Left renal cortex interstitium (tissue), 4 donors: ENCODE data around the gene UFSP1. TPM values are rescaled to one million over a fixed set of nuclear protein-coding genes. Genes with fewer than 3 reads are reported as not detected.

Experiments used
- DNase-seq, 4 donors: peaks; one replicate each; pipeline ENCODE4 v3.0.0-alpha.2; 2013; ENCODE audit warnings: low read depth in 4 of 4, low spot score in 2 of 4, missing footprints in 1 of 4
- polyA plus RNA-seq, 4 donors: library from polyadenylated mRNA; unstranded; fragments of 120-200 nt; gene quantifications; one replicate each; pipeline ENCODE4 v1.2.1, GENCODE V29; 2013; ENCODE audit not compliant: insufficient read length in 4 of 4

The UFSP1 gene
- polyA plus RNA-seq, 4 donors = 1.4 to 4.1 (median 2.4) TPM

DNA sequence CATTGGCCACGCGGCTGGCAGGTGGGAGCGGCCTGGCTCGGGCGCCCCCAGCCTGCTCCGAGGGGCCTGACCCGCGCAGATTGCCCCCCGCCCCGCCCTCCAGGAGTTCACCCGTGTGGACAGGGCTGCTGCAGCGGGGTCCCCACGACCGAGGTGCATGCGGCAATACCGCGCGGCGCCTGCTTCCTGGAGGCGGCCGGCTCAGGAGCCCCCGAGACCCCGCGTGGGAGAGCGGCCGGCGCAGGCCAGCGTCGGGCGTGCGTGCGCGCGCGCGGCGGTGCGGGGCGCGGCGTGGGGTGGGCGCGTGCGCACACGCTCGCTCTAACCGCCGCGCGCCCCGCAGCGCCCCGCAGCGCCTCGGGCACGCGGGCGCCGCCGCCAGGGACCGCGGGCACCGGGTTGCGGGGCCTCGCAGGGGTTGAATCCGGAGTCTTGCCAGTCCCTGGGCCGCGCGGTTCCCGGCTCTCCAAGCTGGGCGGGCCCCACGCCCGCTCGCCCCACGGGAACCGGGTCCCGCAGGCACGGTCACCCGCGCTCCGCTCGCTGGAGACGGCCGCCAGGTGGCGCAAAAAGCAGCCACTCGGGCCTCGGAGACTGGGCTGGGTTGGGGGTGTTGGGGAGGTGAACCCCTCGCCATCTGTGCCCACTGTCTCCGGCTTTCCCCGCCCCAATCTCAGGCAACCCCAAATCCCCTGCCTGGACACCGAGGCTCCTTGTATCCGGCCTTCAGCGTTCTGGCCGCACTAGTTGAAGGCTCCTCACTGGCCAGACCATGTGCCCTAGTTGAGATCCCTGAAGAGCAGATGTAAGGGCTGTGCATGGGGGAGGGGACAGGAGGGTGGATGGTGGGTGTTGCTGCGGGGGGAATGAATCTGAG lies 7.5 kb upstream of the UFSP1 start:
- no peak for DNase-seq

- no peak for DNase-seq
These were observed 6.6 kb upstream of the UFSP1 start for GRCh38 chr7:100895956-100896731.

- no peak for DNase-seq
These were observed 6.1 kb upstream of the UFSP1 start, which contains the start of gene ACHE for GRCh38 chr7:100895701-100895955. Gene ACHE, minus strand, starts transcription at chr7:100895888. Its CDS starts 1,656 bp downstream, at chr7:100894232.

- peak in 1 of 4 donors; percentile 34 for DNase-seq
These were observed 5.6 kb upstream of the UFSP1 start for GRCh38 chr7:100894860-100895700.

GRCh38 chr7:100893910-100894721 lies 4.6 kb upstream of the UFSP1 start:
- DNase-seq = no peak

DNA sequence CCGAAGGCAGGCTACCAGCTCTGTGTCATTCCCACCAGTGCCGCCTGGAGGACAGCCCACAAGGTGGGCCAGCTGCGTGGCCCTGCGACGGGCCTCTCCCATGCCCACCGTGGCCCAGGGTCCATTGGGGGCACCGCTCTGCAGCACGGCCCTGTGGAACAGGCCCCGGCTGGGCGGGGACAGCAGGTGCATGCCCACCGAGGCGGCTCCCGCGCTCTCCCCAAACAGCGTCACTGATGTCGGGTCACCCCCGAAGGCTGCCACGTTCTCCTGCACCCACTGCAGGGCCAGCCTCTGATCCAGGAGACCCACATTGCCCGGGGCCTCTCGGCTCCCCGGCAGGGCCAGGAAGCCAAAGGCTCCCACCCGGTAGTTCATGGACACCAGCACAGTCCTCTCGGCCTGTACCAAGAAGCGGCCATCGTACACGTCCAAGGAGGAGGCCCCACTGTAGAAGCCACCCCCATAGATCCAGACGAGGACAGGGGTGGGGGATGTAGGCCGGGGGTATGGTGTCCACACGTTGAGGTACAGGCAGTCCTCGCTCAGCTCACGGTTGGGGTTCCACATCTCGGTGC lies 3.9 kb upstream of the UFSP1 start:
- DNase-seq = no peak

DNA sequence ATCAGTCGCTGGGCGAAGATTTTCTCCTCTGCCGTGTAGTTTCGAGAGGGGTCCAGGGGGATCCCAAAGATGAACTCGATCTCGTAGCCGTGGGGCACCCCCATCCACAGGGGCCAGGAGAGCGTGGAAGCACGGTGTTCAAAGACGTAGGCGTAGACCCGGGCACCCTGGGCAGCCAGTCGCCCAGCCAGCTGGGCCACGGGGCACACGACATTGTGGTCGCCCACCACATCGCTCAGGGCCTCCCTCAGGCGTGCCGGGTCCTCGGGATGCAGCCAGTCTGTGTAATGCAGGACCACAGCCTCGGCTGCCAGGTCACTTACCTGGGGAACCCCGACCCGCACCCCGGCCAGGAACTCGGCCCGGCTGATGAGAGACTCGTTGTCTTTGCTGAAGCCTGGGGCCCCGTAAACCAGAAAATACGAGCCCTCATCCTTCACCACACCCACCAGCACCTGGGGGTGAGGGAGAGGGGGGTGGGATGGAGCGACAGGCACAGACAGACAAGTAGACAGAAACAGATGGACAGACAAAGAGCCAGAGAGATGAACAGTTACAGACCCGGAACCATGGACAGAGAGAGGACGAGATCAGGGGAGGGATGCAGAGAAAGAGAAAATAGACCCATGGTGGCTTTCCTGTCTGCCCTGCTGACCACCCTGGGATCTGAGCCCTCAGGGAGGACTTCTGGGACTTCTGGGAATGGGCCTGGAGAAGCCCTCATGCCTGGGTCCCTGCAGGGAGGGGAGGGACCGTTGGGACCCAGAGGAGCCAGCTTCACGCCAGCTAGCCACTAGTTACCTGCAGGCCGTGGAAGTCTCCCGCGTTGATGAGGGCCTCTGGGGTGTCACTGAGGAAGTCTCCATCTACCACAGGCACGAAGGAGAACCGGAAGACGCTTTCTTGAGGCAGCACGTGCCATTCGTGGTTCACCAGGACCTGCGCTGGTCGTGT lies 3.1 kb upstream of the UFSP1 start:
- no peak for DNase-seq

- DNase-seq = no peak
These were observed 2.2 kb upstream of the UFSP1 start for GRCh38 chr7:100891568-100892247.

GRCh38 chr7:100890653-100891567 lies 1.4 kb upstream of the UFSP1 start:
- DNase-seq = no peak

GRCh38 chr7:100888291-100888987 lies 1.1 kb downstream of the UFSP1 start:
- no peak for DNase-seq

GRCh38 chr7:100887516-100888290 lies 1.8 kb downstream of the UFSP1 start:
- no peak for DNase-seq

DNA sequence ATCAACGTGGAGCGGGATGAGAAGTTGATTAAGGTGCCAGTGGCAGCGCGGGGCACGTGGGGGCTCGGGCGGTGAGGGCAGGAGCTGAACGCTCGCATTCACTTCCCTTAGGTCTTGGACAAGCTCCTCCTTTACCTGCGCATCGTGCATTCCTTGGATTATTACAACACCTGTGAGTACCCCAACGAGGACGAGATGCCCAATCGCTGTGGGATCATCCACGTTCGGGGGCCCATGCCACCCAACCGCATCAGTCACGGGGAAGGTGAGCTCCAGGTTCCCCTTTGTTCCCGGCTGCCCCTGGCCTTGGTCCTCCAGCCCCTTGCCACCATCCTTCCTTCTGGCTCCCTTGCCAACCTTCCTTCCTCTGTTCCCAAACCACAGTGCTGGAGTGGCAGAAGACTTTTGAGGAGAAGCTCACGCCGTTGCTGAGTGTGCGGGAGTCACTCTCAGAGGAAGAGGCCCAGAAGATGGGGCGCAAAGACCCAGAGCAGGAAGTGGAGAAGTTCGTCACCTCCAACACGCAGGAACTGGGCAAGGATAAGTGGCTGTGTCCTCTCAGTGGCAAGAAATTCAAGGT lies 2.5 kb downstream of the UFSP1 start:
- DNase-seq = no peak

- no peak for DNase-seq
These were observed 3.2 kb downstream of the UFSP1 start for GRCh38 chr7:100886142-100886935.

DNA sequence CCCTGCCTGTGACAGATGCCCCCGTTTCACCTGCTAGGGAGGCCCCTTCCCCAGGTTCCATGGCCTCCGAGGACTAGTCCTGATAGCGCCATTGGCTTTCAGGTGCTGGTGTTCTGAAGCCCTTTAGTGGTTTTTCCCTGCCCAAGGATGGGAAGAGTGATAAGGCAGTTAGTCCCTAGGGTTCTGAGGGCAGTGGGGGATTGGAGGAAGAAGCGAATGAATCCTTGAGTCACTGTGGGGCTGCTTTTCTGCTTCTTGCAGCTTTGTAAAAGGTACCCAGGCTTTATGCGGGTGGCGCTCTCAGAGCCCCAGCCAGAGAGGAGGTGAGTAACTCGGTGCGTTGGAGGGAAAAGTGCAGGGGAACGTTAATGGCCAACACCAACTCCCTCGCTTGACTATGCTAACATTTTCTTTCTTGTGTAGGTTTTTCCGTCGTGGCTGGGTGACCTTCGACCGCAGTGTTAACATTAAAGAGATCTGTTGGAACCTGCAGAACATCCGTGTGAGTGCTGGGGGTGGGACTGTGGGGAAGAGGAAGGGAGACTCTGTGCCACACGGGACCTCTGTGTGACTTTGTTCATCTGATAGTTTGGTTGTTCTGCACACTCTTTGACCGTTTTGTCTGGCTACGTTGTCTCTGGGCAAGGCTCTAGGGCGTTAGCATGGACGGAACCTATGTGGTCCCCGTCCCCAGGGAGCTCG lies 3.9 kb downstream of the UFSP1 start:
- no peak for DNase-seq
